B cell (primary cell): ENCODE measurements around the gene DCTN4.

Experiments
- EZH2 ChIP-seq: IDR thresholded peaks from 2 replicates; pipeline ENCODE4 v1.6.1; 2012; ENCODE audit warnings: borderline replicate concordance, low read depth, mild to moderate bottlenecking, moderate library complexity, low read length; ENCODE audit not compliant: insufficient read depth, poor library complexity, severe bottlenecking
- TF ChIP-seq, protein P1 (sequence below): fragments of 200-600 bp; IDR thresholded peaks from one replicate; pipeline ENCODE4 v1.8.0; 2022; ENCODE audit warnings: antibody characterized with exemption, mild to moderate bottlenecking

DNA sequence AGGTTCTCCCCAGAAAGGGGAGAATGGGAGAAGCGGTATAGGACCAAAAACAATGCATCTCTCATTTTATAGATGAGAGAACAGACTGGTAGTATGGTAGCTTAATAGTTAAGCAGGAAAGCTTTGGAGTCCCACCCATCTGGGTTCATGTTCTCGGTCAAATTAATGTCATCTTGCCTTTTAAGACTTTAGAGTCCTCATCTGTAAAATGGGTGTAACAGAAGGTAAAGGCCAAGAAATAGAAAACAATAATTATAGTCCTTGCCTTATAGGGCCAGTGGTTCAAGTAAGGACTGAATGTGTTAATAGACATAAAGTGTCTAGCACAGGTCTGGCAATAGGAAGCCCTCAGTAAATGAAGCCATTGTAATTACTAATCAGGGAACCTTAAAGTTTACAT, 36.1 kb upstream of the DCTN4 start:
- TF ChIP-seq, protein P1, sequence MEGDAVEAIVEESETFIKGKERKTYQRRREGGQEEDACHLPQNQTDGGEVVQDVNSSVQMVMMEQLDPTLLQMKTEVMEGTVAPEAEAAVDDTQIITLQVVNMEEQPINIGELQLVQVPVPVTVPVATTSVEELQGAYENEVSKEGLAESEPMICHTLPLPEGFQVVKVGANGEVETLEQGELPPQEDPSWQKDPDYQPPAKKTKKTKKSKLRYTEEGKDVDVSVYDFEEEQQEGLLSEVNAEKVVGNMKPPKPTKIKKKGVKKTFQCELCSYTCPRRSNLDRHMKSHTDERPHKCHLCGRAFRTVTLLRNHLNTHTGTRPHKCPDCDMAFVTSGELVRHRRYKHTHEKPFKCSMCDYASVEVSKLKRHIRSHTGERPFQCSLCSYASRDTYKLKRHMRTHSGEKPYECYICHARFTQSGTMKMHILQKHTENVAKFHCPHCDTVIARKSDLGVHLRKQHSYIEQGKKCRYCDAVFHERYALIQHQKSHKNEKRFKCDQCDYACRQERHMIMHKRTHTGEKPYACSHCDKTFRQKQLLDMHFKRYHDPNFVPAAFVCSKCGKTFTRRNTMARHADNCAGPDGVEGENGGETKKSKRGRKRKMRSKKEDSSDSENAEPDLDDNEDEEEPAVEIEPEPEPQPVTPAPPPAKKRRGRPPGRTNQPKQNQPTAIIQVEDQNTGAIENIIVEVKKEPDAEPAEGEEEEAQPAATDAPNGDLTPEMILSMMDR: no peak
- no peak for TF ChIP-seq EZH2
